Fibroblast of skin of left quadriceps (primary cell): ENCODE data around the gene FOXJ1.

Experiments
- DNase-seq, 2 experiments: peaks; one replicate each; pipeline ENCODE4 v3.0.0-alpha.2; 2013; ENCODE audit warnings: low read depth in 2 of 2

FOXJ1 gene

DNA sequence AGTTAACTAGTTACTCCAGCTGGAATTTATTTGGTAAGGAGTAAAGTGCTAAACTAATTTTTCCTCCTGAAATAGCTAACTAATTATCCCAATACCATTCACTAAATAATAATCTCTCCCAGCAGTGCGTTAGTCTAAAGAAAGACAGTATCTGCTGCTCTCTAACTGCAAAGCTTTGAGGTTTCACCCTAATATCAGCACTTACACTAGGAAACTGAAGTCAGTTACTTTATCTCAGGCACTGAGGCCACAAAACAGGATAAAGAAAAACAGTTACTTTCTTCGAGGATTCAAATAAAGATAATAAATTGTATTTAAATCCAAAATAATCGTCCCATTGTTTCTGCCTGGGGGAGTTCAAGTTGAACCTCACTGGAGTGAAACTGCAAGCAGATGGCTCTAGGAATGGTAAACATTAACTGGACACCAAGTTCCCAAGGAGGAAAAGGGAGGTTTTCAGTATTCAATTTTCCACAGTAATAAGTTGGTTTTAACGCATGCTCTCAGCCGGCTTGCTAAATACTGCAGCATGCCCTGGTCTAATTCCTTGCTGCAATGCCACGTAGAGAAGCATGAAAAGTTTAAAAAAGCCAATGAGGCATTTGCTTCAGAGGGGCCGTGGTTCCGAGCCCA lies 20.0 kb upstream of the FOXJ1 start:
- no peak for DNase-seq

DNA sequence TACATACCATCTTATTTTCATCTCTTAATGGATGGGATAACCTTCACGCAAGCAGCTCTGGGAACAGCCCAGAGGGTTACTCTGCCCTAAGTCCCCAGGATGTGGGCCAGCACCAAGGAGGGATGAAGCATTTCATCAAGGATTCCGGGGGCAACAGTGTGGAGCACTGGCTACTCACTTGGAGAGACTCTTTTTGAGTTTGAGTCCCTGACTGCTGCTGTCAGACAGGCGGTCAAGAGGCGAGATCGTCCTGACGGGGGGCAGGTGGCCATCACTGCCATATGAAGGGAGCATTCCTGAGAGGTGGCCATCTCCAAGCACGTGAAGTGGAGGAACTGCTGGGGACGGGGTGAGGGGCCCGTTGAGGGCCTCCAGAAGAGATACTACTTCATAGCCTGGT lies 18.1 kb upstream of the FOXJ1 start:
- no peak for DNase-seq

DNA sequence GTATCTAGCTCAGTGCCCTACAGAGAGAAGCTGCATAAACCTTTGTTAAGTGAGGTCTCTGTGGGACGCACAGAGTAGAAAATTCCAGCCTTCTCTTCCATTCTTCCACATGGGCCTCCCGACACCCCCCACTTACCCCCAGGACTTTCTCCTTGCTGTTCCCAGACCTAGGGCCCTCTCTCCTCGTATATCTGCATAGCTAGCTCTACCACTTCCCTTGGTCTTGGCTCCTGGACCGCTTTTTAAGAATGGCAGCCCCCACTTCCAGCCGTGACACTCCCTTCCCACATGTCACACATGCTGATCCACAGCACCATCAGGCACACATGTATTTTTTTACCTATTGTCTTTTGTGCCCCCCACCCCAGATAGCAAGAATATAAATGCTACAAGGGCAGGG lies 16.7 kb upstream of the FOXJ1 start:
- no peak for DNase-seq

DNA sequence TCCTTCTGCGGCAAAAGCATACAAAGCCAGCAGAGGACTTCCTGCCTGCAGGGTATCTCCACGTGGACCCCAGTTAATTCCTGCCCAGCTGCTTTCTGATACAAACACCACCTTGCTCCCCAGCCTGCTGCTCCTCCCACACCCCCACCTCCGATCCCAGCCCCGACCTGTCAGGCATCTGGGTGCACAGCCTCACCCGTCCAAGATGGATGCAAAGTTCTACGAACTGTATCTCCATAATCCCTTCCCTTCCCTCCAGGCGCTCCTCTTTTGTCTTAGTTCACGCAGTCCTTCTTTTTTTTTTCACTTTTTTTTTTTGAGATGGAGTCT lies 15.6 kb upstream of the FOXJ1 start:
- no peak for DNase-seq

DNA sequence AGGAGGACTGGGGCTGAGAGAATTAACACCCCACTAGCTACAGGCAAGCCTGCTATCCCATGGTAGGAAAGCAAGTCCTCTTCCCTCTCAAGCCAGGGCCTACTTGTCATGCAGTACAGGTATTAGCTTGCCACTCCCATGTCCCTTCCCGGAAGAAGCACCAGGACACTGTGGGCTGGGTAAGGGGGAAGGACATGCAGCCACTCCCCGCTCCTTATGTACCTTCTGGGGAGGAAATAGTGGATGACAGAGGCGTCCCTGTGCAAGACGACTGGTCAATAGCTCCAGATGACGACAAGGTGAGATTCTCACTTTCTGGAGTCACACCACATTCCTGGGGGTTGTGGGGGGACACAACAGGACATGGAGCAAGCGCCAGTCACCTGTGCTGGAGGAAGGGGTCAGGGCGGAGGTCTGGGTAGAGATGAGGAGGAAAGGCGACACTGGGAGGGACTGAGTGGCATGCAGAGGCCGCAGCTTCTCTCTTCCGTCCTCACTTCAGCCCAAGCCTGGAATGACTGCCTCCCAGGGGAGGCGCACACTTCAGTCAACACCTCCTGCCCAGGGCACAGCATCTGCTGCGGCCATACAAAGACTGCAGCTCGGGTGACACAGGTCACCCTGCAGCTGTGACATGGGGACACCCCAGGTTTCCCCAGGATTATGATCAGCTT lies 15.1 kb upstream of the FOXJ1 start:
- DNase-seq, result no peak

DNA sequence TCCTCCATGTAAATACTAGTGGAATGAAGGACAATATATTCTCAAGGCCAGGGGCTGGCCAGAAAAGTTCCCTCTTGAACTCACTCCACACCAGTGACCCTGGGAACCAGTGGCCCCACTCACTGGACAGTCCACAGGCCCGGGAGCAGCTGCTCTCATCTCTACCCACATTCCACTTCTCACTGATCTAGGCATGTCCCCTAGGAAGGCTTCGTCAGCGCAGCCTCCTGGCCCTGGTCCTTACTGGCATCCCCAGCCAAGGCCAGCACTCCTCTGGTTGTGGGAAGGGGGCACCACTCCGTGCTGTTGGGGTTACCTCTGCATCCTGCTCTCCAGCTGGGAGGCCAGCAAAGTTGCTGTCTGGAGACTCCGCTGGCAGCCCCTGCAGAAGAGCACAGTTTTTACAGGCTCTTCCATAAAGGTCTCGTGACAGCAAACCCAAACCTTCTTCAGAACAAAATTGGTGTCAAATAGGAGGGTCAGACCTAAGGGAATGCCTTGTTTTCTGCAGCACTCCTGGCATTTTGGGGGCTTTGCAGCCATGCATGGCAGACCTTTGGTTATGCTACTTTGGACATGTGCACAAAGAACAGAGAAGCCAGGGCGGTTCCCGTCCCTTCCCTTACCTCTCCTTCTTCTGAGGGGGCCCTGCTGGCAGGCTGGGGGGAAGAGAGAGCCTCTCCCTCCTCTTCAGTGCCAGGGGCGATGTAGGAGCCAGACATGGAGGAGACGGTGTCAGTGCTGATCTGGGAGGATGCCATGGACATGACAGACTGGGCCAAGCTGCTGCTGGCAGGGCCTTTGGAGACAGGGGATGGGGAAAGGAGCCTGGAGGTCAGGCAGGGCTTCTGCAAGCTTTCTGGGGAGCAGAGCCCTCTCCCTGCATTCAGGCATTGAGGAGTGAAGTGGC lies 14.1 kb upstream of the FOXJ1 start:
- no peak for DNase-seq

DNA sequence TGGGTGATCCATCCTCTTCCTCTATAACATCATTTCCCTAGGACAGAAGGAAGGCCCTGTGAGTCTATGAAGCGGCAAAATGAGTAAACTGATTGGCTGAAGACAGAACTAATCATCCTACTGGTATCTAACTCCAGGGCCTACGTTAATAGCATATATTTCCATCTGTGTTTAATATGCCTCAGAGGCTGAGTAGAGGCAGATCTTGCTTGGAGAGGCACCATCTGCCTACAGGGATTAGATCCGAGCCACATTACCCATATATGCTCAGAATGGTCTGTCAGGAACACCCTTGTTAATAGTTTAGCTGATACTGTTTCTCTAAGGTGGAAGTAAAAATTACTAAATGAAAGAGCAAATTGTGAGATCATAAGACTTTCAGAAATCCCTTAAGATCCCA lies 13.2 kb upstream of the FOXJ1 start:
- DNase-seq, result no peak

DNA sequence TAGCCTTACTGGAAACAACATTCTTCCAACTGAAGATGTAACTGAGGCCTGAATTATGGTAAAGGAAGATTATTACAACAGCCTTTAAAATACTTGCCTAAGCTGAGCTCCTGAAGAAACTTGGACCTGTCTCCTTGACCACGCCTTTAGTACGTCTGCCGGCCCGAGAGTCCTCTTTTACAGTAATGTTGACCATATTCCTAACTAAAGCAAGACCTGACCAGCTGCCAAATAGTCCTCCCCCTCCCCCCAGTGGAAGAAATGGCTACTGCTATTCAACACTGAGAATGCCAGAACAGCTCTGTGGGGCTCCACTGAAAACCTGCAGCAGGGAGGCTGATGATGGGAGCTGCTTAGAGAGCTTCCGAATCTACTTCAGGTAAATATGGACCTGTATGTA lies 12.6 kb upstream of the FOXJ1 start:
- DNase-seq, result peak in 1 of 2 experiments; percentile 3

DNA sequence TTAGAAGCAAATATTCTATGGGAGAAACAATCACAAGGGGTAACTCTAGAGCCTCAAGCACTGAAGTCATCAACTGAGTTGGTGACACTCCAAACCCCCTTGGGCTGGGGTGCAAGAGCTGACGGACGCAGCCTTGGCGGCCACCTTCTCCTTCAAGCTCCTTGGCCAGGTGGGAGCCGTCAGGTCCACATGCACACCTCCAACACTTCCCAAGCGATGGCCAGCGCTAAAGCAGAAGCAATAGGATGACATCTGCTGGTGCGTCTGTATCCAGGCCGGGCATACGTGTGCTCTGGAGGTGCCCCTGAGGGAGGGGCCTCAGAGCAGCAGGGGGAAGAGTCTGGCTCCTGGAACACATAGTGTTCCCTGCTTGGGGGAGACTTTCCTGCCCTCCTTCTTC lies 12.2 kb upstream of the FOXJ1 start:
- DNase-seq, result no peak

DNA sequence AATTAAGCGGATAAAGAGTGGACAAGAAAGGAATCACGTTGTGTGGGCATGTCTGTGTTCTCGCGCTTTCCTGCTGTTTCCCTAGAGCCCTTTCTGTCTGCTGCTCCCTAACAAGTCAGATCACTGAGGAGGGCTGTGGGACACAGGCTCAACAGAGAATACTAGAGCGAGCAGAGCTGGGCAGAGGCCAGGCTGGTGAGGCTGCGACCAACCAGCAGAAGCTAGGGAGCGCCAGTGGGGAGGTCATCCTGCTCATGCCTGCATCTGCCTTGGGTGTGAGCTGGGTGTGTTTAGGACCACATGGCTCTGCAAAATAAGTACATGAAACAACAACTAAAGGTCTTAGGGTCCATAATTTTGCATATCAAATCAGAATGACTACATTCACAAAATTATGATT lies 11.5 kb upstream of the FOXJ1 start:
- DNase-seq, result no peak

DNA sequence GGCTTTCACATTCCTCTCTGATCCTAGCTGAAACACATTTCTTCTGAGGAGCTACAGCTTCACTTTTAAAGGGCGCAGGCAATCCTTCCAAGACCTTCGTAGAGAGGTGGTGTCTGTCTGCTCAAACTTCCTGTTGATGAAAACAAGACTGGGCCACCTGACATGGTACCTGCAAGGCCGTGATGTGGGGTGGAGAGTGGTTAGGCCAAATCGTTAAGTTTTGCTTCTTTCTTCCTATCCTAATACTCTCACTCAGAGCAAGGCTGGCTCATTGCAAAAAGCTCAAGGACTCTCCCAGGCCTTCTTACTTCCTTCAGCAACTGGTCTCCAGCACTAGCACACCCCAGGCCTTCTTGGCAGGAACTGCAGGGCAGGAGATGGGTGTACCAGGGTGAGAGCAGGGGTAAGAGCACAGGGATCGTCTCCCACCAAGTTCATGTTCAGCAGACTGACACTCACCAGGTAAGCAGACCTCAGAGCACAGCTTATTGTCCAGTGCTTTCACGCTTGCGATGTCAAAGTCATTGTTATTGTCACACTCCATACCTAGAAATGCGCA lies 10.9 kb upstream of the FOXJ1 start:
- DNase-seq, result no peak

DNA sequence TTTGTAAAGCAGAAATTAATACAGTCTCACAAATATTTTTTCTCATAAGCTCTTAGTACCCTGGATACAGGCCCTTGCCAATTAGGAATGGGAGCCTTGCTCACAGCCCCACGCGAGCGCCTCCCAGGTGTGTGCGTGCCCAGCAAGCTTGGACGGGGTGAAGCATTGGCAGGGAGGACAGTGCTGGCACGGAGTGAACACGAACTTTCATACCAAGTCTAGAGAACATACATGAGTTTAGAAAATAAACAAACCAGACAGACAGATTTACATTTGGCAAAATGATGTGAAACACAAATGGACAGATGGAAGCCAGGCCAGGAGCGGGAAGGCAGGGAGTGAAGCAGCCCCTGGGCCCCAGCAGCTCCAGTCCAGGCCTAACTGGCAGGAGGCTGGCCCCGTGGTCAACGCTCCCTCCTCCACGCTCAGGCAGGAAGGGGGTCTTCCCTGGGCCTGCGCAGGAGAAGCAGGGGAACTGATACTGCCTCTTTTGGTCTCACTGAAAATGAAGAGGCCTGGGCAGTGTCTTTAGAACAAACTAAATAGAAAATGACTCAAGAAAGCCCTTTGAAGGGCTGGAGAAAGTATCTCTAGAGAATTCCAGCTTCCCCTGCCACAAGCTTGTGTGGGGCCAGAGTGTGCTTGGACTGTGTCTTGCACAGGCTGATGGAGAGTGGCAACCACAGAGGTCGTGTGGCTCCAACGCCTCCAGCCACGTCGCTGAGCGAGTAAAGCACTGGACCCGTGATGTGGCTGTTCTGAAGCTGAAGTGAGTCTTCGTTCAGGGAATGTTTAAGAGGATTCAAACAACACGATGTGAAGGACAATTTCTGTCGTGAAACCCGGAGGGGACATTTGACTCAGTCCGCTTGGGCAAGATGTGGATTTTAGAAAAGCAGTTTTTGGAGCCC lies 9.9 kb upstream of the FOXJ1 start:
- no peak for DNase-seq

DNA sequence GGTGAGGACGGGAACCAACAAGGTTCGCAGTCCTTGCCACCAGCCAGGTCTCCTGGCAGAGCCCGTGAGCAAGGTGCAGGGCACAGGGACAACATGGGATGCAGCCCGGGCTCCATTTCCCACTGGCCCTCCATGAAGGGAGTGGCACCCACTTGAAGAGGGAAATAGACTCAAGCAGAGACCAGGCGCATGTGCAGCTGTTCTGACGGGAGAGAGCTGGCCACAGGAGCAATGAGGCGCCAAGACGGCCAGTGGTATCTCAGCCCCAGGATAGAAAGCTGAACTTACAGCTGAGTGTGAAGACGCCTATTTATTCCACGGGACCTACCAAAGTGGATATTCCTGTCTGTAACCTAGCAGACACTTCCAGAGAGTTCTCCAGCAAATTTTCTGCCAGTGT lies 8.2 kb upstream of the FOXJ1 start:
- DNase-seq, result no peak

DNA sequence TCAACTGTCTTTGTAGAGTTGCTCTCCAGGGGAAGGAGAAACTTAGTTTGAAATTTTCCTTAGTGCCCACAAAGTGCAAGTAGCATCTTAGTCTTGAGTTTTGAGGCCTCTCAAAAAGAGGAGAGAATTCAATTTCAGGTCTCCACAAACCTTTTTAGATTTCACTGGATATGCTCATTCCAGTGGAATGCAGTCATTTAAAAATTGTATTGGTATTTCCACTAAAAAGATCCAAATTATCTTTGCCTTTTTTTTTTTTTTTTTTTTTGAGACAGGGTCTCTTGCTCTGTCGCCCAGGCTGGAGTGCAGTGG lies 6.9 kb upstream of the FOXJ1 start:
- no peak for DNase-seq

DNA sequence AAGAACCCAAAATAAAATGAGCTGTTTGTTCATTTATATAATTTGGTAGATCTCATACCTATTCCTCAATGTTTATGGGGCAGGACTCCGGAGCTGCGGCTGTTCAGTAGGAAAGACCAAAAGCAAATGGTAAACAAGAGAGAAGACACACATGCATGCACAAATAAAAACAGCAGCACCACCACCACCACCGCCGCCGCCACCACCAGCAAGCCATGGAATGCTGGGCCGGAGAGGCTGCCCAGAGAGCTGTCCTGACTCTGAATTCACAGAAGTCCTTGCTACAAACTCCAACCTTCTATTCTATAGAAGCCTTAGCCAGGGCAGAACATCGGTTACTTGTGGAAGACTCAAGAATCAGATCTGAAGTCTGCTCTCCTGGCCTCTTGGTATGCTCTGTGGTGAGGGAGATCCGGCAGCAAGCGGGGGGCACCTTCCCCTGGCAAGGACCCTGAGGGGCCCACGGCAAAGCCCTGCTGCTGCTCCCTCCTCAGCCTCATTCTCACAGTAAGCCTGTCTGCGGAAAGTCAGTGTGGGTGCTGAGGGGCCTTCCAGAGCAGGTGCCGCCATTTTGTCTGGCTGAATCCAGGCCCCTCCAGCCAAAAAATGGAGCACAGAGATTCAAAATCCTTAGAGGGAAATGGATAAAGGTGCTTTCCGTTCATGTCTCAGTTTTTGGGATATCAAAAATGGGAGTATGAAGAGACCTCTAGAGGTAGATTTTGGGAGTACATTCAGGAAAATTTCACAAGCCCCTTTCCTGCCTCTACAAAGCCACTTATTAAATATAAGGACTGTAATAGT lies 6.4 kb upstream of the FOXJ1 start:
- peak in 1 of 2 experiments; percentile 13 for DNase-seq

DNA sequence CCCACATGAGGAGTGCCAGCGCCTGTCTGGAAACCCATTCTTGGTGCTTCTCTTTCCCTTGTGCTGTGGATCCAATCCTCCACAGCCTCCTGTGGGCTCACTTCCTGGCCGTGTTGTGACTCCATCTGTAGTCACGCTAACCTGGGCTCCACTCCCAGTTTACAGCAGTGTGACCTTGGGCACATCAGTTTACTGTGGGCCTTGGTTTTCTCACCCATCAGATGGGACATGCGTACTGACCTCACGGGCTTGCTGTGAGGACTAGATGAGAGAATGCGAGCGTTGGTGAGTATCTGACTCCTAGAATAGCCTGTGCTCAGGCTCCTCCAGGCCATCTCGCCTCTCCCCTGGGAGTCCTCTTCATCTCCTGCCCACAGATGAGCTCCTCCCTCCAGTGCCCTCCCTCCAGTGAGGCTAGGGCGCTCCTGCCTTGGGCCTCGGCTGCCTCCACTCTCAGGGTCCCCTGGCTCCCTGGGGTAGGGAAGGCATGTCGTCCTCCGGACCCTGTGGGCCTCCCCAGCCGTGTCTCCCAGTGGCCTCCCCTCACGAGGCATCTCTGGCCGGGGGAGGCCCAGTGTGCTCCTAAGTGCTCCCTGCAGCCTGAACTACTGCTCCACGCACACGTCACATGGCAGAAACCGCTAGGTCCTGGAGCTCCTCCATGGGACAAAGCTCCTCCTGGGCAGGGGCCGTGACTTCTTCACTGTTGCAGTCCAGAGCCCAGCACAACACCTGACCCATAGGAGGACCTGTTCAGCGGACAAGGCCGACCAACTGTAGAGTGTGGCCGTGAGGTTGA lies 5.2 kb upstream of the FOXJ1 start:
- no peak for DNase-seq

DNA sequence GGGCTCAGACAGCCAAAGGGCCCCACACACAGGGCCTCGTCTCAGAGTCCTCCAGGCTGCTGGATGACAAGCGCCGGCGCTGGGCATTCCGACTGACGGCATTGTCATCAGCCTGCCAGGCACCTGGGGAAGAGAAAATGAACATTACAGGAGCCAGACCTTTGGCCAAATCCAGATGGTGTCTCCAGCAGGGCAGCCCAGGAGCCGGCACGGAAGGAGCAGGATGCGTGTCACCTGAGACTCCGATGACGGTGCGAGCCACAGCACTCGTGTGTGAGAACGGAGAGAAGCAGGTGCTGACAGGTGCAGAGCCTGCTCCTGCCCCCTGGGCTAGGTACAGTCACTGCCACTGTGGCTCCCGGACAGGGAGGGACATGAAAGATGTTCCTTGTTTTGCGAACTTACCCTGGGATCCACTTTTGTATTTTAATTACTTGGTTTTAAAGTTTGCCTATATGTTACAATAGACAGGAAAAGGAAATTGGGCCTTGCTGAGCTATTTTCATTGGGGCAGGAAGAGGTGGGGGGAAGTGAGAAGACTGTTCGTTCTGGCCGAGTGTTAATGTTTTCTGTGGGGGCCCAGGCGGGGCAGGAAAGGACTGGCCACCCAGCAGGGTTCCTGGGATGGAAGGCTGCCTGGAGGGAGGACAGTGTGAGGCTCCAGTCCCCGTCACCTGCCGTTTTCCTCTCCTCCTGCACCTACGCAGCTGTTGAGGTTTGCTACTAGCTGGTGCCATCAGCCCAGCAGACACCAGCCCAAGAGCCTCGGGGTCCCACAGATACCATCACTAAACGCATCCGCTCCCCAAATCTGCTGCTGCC lies 4.4 kb upstream of the FOXJ1 start:
- no peak for DNase-seq

DNA sequence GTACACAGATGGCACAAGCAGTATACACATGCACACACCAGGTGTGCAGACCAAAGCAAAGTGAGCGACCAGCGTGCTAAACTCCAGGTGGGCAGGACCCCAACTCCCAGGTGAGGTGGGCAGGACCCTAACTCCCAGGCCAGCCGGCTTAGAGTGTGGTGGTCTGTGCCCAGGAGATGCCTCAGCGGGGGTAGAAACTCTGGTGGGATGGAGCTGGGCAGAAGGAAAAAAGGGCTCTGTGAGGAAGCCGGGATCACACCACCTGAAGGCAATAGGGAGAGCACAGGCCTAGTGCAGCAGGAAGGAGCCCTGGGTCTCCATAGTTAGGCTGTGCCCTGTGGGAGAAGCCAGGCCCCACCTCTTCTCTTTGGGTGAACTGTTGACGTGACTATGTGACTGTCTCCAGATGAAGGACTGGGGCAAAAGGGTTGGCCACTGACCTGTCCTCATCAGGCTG lies 1.6 kb upstream of the FOXJ1 start:
- no peak for DNase-seq

DNA sequence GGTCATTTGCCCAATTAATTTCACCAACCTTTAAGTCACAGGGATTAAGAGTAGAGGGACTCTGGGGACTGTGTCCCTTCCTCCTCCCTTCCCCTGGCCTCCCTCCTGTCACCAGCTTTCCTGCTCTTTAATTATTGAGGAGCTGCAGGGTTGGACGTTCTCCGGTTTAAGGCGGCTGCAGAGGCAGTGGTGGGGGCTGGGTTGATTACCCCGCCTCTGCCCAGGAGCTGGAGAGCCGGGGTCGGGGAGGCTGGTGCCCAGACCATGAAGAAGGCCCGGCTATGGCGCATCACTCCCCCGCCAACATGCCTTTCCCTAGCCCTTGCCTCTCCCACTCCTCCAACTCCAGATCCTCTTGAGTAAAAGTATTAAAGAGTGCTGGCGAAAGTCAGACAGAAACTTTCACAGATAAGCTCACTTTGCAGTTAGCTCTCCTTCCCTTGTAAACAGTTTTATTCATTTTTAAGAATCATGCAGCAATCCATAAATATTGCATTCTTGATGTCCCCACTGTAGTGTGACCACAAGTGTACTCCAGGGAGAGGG lies 1.1 kb upstream of the FOXJ1 start:
- DNase-seq, result no peak
